Colonic mucosa (tissue), 4 donors: ENCODE measurements around the gene HAND1. TPM values are rescaled to one million over a fixed set of nuclear protein-coding genes. Genes with fewer than 3 reads are reported as not detected.

Source experiments
- DNase-seq: peaks from one replicate; pipeline ENCODE4 v3.0.0-alpha.2; 2020
- H3K27ac ChIP-seq: fragments of 200-600 bp; one replicate; pipeline ENCODE4 v1.8.0; 2021
- H3K27me3 ChIP-seq: fragments of 200-600 bp; one replicate; pipeline ENCODE4 v1.8.0; 2021
- H3K36me3 ChIP-seq: fragments of 200-600 bp; one replicate; pipeline ENCODE4 v1.8.0; 2021
- H3K4me1 ChIP-seq: fragments of 200-600 bp; one replicate; pipeline ENCODE4 v1.8.0; 2021; ENCODE audit warnings: mild to moderate bottlenecking
- H3K4me3 ChIP-seq: fragments of 200-600 bp; one replicate; pipeline ENCODE4 v1.8.0; 2021
- H3K9ac ChIP-seq, 2 donors: one replicate each; pipeline ENCODE4 v1.7.0; 2013; ENCODE audit warnings: control low read depth in 2 of 2, low read depth in 2 of 2, low read length in 2 of 2
- H3K9me3 ChIP-seq: fragments of 200-600 bp; one replicate; pipeline ENCODE4 v1.8.0; 2021
- CTCF ChIP-seq: fragments of 200-600 bp; IDR thresholded peaks from one replicate; pipeline ENCODE4 v1.8.0; 2022; ENCODE audit warnings: antibody characterized with exemption, mild to moderate bottlenecking
- intact Hi-C: fragments of 100-400 bp; cut with DNase I; formaldehyde crosslinking; loops from one replicate; pipeline ENCODE4 v1.14.1; 2022
- total RNA-seq, 2 donors: library from RNA; stranded (reverse); fragmentation: NEBNext Ultra II Directional in 1 of 2; extraction: Animal tissue kit (Norgen Biotek cat#: 25700) in 1 of 2; gene quantifications; one replicate each; pipeline ENCODE4 v1.2.1, GENCODE V29; 2021
- donor health status: healthy.
- donor health status: DM: no; HTN: no; CAD: no.
- donor health status: DM: no; HTN: no; CAD: no.

The HAND1 gene
- 1 to 10 TPM in 1 of 2 donors, not detected in 1; 4.6 TPM for total RNA-seq

- Histone ChIP-seq H3K9me3 (no peaks in the 10 kb centered on the region), H3K36me3 (no peaks in the 10 kb centered on the region), H3K27me3 (peaks cover 99% of the 10 kb centered on the region), H3K4me3 (peak within 1 kb of the TSS; percentile 24), H3K4me1 (peaks cover 16% of the 10 kb centered on the region), H3K27ac (no peak within 1 kb of the TSS), H3K9ac (no peak within 1 kb of the TSS)
- intact Hi-C loops: no loop called here
- peak; percentile 76 for DNase-seq
- TF ChIP-seq CTCF: no peak
Measured at GRCh38 chr5:154478224-154478565, at the start of gene HAND1. Gene HAND1 (minus strand): TSS chr5:154478227. CDS start chr5:154478008, 219 bp downstream.

DNA sequence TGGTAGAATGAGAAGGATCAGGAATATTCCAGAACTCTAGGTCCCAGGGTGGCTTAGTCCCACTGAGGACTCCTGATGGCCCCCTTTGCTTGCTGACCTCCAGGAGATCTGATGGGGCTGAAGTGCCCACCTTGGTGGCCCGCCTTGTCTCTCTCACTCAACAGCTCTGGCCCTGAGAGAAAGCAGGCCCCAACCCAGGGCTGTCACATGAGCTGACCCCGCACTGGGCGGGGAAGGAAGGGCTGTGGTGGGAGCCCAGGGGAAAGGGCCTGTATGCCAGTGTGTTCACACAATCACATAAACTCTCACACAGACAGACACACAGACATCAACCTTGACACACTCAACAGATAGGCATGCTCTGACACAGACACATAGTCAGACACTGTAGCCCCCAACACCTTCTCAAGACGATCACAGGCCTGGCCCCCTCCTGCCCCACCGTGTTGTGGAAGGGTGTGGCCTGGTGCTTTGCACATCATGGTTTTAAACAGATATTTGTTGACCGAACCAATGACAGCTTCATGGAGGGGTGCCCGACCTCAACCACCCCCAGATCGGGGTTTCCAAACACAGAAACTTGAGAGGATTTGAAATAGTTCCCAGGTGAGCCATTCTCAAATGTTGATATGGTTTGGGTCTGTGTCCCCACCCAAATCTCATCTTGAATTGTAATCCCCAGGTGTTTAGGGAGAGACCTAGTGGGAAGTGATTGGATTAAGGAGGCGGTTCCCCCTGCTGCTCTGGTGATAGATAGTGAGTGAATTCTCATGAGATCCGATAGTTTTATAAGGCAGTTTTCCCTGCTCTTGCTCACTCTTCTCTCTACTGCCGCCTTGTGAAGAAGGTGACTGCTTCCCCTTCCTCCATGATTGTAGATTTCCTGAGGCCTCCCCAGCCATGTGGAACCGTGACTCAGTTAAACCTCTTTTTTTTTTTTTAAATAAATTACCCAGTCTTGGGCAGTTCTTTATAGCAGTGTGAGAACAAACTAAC is 48.5 kb upstream of the HAND1 start:
- intact Hi-C loops: no loop called here
- no peak overlapping the region for H3K4me3 ChIP-seq

DNA sequence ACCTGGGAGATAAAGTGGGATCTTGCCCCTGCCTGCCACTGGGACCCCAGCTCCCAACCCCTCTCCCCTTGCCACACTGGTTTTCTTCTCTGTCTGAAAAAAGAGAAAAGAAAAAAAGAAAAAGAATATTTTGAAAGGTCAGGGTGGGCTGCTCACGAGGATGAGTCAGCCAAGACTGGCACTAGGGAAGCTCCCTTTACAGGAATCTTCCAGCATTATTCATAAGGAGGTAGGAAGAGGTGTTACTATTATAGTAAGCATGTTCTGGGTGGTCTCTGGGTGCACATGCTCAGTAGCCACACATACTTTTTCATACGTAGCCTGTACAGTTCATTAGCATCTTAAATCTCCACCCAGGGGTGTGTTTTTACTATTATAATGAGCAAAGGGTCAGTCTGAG is 46.8 kb upstream of the HAND1 start:
- H3K27ac ChIP-seq: no peak overlapping the region
- H3K9ac ChIP-seq: no peak overlapping the region
- H3K9me3 ChIP-seq: no peaks in the 10 kb centered on the region
- TF ChIP-seq CTCF: no peak
- no peaks in the 10 kb centered on the region for H3K36me3 ChIP-seq
- no peaks in the 10 kb centered on the region for H3K4me1 ChIP-seq
- intact Hi-C loops: no loop called here
- H3K4me3 ChIP-seq: no peak overlapping the region
- no peaks in the 10 kb centered on the region for H3K27me3 ChIP-seq
- DNase-seq: no peak

More for the DNA sequence above, 48.5 kb upstream of the HAND1 start:
- Histone ChIP-seq H3K4me1 (no peaks in the 10 kb centered on the region), H3K9ac (no peak overlapping the region), H3K36me3 (no peaks in the 10 kb centered on the region), H3K9me3 (no peaks in the 10 kb centered on the region), H3K27me3 (no peaks in the 10 kb centered on the region), H3K27ac (no peak overlapping the region)
- DNase-seq: no peak
- TF ChIP-seq CTCF: no peak

DNA sequence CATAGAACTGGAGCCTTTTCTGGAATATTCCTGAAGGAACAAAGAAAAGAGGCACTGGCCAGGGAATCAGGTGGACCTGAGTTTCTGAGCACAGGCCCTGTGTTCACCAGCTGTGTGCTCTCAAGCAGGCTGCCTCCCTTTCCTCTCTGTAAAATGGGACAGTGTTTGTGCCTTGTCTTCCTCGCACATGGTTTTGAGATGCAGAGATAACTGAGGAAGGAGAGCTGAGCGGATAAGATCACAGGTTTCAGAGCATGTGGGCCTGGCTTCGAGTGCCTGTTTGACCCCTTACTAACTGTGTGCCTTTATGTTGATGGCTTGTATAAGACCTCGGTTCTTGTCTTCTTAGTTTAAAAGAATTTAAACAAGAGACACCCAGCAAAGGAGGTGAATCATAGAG is 46.2 kb upstream of the HAND1 start:
- TF ChIP-seq CTCF: no peak
- Histone ChIP-seq H3K9ac (no peak overlapping the region), H3K9me3 (no peaks in the 10 kb centered on the region), H3K27me3 (no peaks in the 10 kb centered on the region), H3K4me3 (no peak overlapping the region), H3K27ac (no peak overlapping the region), H3K36me3 (no peaks in the 10 kb centered on the region), H3K4me1 (no peaks in the 10 kb centered on the region)
- intact Hi-C loops: no loop called here
- no peak for DNase-seq

- no peak for TF ChIP-seq CTCF
- H3K4me3 ChIP-seq: no peak overlapping the region
- H3K36me3 ChIP-seq: no peaks in the 10 kb centered on the region
- no peak for DNase-seq
- H3K4me1 ChIP-seq: no peaks in the 10 kb centered on the region
- intact Hi-C loops: no loop called here
- no peaks in the 10 kb centered on the region for H3K9me3 ChIP-seq
- no peak overlapping the region for H3K27ac ChIP-seq
- no peak overlapping the region for H3K9ac ChIP-seq
- H3K27me3 ChIP-seq: no peaks in the 10 kb centered on the region
Measured at GRCh38 chr5:154523709-154524108, 45.7 kb upstream of the HAND1 start.
